ELR (cell line): ENCODE measurements around the gene AFAP1L1.

Experiments
- DNase-seq: peaks from one replicate; pipeline ENCODE4 v3.0.0-alpha.2; 2015; ENCODE audit warnings: low read depth

Gene AFAP1L1

DNA sequence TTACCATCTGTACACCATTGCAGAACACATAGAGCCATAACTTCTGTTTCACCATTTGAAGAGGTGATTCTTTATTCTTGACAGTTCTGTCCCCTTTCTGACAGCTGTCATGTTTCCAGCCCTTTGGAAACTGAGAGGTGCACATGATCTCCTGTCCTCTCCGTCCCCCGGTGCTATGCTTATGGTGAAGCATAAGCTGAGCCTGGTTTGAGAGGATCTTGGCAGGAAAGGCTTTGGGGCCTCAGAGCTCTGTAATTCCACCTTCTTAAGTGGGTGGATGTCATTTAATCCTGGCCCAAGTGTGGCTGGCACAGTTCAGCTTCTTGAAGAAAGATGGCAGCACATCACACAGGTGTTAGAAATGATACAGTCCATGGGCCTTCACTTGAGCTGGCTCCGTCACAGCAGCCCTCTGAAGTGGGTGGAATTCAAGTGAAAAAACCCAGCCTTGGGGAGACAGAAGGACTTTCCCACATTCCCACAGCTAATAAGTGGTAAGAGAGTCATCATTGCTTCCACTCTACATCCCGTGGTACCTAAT lies 43.0 kb downstream of the AFAP1L1 start:
- DNase-seq, result no peak

- DNase-seq, result no peak
Observed at GRCh38 chr5:149315753-149316152, 44.1 kb downstream of the AFAP1L1 start.

DNA sequence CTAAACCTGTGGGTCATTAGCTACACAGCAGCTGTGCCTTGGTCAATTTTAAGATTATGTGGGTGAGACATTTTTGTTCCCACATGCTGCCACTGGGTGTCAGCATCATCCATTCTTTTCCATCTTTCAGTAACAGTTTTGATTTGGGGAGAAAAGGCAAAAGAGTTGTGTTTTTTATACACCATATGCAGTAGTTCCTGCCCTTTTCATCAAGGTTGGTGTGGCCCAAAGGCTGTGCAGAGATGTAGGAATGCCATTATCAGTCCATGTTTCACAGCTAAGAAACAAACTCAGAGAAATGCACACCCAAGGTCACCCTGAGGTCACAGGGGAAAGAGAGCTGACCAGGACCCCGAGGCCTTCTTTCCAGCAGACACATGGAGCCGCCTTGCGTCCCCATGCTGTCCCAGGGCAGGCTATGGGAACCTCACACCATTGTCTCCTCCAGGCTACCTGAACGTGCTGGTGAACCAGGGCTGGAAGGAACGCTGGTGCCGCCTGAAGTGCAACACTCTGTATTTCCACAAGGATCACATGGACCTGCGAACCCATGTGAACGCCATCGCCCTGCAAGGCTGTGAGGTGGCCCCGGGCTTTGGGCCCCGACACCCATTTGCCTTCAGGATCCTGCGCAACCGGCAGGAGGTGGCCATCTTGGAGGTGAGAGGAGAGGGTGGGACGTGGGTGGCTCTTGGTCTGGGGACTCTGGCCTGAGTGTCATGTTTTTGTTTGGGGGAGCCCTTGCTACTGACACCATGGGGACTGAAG lies 45.8 kb downstream of the AFAP1L1 start:
- DNase-seq, result peak; percentile 60

GRCh38 chr5:149319174-149319573 lies 47.5 kb downstream of the AFAP1L1 start:
- DNase-seq, result no peak

DNA sequence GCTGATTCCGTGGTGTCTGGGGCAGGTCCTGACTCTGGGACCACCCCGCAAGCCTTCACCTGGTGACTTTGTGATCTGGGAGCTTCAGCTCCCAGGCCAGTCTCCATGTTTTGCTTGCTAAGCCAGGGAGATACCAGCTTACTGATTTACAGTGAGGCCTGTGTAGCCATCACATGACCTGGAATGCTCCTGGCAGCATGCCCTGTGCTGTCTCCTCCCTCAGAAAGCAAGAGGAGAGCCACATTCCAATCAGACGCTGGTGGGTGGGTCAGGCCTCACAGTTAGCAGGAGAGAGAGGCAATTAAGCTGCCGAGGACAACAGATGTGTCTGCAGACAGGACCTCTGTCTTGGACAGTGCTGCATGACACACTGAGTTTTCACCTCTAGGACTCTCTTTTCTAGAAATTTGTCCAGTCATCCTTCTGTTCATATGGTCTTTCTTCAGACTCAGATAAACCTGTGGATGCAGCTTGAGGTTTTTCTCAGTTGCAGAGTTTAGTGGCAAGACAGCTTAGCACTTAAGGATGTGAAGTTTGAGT lies 49.2 kb downstream of the AFAP1L1 start:
- DNase-seq, result peak; percentile 89

DNA sequence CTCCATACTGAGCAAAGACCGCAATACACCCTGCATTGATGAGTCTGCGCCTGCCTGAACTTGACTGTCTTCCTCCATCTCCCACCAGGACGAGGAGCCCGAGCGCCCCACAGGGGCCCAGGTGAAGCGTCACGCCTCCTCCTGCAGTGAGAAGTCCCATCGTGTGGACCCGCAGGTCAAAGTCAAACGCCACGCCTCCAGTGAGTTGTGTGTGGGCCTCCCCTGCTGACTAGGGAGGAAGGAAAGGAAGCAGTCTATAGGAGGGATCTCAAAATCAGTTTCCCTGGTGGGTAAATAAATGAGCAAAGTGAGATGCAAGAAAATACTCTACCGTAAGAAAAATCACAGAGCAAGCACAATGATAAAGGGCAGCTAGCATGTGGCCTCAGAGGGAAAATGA lies 50.9 kb downstream of the AFAP1L1 start:
- DNase-seq, result no peak

DNA sequence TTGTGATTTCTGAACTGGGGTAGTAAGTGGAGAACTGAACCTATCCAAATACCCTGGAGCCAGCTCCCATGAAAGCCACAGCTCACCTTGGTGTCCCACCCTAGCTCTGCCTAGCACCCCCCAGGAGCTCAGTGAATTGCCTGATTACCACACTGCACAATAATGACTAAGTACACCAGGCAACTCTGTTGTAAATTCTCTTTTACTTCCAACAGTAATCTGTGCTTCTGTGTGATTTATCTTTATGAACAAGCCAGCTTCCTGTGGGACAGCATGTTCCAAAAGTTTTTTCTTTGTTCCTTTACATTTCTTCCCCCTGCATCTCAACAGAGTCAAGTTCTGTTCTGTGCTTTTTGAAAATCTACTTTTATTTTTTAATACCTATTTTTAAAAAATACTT lies 51.6 kb downstream of the AFAP1L1 start:
- DNase-seq, result no peak

DNA sequence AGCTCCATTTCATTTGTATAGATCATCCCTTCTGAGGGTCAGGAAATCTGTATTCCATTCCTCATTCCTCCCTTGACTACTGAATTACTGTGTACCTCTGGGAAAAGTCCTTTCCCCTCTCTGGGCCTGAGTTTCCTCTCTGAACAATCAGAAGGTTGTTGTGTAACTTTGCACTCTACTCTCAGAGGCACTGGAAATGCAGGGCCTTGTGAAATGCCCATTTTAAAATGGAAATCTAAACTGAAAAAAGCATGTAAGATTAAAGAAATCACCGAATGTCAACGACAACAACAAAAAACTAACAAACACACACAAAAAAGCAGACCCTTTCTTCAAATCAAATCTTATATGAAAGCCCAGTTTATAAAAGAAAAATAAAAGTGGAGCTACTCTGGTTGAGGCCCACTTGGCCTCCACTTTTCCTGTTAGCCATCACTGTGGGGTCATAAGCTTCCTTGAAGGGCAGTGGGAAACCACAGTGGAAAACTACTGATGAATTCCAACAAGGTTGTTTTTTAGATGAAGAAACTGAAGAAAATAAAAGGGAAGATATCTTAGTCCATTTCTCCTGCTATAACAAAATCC lies 52.1 kb downstream of the AFAP1L1 start:
- no peak for DNase-seq

DNA sequence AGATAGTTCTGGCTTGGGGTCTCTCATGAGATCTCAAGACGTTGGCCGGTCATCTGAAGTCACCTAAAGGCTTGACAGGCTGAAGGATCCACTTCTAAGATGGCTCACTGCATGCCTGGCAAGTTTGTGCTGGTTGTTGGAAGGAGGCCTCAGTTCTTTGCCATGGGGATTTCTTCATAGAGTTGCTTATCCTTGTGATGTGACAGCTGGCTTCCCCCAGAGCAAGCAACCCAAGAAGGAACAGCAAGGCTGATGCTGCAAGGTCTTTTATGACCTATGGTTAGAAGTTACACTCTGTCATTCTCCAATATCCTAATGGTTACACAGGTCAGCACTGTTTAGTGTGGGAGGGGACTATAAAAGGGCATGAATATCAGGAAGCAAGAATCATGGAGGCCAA lies 53.0 kb downstream of the AFAP1L1 start:
- DNase-seq, result no peak

DNA sequence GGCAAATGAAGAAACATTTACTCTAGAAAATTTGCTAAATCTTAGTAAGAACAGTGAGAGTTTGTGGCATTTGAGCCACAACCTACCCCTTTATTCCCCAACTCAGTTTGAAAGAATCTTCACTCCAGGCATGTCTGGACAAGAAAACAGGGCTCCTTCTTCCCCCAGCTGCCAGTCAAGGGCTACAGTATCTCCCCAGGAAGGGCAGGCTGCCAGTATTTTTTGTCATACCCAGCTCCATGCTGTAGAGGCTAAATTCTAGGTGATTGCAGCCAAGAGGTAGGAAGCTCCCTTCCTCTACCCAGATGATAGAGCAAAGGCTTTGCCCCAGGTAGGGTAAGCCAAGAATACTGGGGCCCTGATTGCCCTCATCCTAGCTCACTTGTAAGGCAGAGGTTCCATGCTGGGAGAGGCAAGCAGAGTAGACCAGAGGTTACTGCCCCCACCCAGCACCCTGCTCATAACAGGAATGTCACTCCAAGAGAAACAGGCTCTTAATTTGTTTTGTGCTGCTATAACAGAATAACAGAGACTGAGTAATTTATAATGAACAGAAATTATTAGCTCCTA lies 53.6 kb downstream of the AFAP1L1 start:
- DNase-seq, result no peak

DNA sequence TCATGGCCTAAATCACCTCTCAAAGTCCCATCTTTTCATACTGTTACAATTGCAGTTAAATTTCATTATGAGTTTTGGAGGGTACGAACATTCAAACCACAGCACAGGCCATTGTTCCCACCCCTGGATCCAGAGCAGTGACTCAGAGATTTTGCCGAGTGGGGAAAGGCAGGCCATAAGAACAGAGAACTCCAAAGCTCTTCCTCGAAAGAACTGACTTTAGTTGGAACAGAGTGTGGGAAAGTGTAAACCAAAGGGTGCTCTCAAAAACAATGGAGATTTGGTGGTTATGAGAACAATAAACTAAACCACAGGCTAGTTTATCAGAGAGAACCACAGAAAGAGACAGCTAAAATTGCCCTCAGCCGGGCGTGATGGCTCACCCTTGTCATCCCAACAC lies 54.2 kb downstream of the AFAP1L1 start:
- no peak for DNase-seq

DNA sequence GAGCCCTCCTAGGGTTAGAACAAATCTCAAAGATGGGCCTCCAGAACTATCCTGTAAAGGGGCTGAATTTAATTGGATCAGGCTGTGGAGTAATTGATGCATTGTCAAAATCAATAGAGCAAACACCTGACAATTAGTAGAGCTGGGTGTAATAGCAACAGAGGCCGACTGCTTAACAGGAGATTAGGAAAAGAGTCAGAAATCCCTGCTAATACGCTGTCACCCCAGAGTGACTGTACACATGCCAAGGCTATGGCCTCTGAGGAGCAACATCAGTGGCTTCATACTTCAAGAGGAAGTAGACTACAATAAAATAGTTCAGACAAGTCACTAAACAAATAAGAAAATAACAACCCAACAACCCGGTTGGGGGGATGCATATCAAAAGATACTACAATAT lies 55.0 kb downstream of the AFAP1L1 start:
- DNase-seq, result no peak

DNA sequence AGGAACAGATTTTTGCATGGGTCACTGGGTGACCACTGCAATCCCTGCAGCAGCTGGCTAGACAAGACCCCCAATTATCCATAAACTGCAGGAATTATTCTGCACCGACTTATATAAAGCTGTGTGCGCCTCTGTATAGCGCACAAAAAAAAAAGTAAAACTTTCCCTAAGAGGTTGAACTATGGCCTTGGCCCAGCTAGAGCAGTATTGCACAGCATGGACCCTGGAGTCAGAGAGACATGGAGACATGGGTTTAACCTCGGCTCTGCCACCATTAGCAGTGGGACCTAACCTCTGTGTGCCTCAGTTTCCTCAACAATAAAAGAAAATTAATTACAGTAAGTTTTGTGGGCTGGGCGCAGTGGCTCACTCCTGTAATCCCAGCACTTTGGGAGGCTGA lies 56.5 kb downstream of the AFAP1L1 start:
- no peak for DNase-seq

- no peak for DNase-seq
Observed at GRCh38 chr5:149333711-149334443, 62.2 kb downstream of the AFAP1L1 start.

DNA sequence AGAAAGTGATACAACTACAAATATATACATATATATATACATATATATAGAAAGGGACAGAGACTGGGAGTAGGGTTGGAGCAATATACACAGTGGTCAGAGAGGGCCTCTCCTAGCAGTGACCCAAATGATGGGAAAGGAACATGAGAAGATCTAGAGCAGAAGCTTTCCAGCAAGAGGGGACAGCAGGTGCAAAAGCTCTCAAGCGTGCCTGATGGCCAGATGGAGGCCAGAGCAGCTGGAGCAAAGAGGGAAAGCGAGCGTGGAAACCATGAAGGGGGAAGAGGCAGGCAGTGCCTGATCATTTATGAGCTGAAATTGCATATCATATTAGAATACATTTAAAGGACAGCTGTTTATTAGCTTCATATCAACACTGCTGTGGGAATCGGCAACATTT lies 66.1 kb downstream of the AFAP1L1 start:
- DNase-seq, result no peak

DNA sequence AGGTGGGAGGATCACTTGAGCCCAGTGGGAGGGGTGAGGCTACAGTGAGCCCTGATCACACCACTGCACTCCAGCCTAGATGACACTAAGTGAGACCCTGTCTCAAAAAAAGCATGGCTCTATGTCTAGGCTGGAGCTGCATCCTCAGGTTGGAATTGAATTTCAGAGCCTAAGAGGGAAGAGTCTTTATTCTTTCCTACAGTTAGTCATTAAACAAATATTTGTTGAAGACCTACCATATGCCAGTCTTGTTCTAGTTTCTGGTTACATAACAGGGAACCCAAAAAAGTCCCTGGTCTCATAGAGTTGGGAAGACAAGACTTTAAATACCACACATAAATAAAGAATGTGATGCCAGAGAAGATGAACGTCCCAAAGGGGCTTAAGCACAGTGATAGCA lies 66.7 kb downstream of the AFAP1L1 start:
- no peak for DNase-seq

DNA sequence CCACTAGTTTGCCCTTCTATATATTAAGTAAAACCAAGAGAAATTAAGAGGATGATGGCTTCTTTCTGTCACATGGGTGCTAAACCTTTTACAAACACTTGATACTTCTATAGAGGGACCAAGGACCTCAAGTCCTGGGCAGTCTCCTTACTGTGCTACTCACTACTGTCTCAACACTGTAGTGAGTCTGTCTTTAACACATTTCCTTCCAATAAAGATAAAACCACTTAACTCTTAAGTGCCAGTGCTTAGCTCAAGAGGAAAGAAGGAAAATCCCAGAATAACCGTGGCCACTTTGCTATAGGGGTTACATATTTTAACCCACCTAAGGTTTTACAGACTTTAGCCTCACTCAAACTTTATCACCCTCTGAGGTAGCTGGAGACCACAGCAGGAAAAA lies 69.3 kb downstream of the AFAP1L1 start:
- DNase-seq, result no peak

- DNase-seq, result no peak
Observed at GRCh38 chr5:149341876-149342275, 70.2 kb downstream of the AFAP1L1 start.

DNA sequence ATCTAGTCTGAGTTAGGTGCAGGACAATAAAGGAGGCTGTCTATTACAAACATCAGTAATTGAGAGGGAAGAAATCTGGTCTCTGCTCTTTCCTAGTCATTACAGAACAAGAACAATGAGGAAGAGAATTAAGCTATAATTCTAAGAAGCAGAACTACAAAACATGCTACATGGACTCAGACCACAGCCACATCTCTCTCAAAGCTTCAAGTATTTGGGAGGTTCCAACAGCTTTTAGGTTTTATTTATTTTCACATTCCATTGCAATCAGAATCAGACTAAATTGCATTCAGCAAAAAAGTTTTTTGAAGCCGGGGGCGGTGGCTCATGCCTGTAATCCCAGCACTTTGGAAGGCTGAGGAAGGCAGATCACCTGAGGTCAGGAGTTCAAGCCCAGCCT lies 72.5 kb downstream of the AFAP1L1 start:
- DNase-seq, result no peak

DNA sequence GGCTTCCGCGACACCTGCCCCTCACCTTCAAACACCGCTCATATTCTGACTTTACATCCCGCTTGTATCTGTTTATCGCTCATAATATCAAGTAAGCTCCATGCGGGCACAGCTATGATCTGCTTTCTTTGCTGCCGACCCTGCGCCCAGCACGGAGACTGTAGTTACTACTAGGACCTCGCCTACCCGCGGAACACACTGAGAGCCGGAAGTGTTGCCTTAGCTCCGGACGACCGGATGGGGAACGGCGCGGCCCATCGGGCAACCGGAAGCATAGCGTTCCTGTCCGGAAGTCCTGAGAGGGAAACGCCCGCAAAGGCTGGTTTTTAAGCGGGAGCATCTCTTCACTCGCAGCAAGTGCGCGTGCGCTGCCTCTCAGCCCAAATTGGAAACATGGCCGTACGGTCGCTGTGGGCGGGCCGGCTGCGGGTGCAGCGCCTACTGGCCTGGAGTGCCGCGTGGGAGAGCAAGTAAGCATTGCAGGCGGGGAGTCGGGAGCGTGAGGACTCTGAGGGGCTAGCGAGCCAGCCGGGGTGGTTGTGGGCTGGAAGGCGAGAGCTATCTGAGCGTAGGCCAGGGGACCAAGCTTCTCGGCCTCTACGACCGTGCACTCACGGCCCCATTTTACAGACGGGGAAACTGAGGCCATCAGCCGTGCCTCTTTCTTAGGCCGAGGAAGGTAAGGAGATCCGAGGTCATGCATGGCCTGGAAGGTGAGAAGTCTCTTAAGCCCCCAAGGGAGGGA lies 73.7 kb downstream of the AFAP1L1 start, which contains the start of gene GRPEL2:
GRPEL2 (plus strand) TSS at position 353 of the 745 bp plus-strand sequence; CDS start at position 394, 41 bp downstream.
- peak; percentile 99 for DNase-seq

DNA sequence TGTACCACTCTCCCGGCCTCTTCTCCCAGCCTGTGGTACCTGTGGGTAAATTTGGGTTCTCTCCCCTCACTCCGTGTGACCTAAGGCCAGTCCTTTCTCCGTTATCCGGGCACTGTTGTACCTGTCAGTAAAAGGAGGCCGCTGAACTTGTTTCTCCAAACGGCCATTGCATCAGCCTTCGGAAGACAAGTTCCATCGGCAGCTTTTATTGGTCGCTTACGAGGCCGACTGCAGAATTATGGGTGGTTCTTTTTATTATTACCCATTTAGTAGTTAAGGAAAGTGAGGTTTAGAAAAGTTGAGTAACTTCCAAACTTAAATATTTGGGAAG lies 74.2 kb downstream of the AFAP1L1 start:
- peak; percentile 44 for DNase-seq

- peak; percentile 40 for DNase-seq
Observed at GRCh38 chr5:149348518-149348917, 76.9 kb downstream of the AFAP1L1 start.
